Measurements from ENCODE around the gene ACSS3. TPM values are rescaled to one million over a fixed set of nuclear protein-coding genes. Genes with fewer than 3 reads are reported as not detected.
"Not testable (repeated sequence)": the region's sequence is repeated elsewhere in the genome, so short reads cannot be mapped to it uniquely, and the experiment has no call there.

The ACSS3 gene
- total and polyA plus RNA-seq, 9 of the 15 experiments (the other 6 are each of a cell fraction or from before 2014, with no cell fraction given) = 0.40 TPM; not detected in 8

- ATAC-seq; in situ Hi-C loops (cut with MboI); H3K27me3 ChIP-seq (ENCODE audit: control insufficient read depth in 2 of 2, insufficient read depth in 2 of 2, low read length in 2 of 2); H3K27ac ChIP-seq (ENCODE audit: extremely low read depth, low read depth, low read length); DNase-seq (ENCODE audit: extremely low read depth in 1 of 4, low spot score in 3 of 4); H3K36me3 ChIP-seq (ENCODE audit: control insufficient read depth, insufficient read depth, low read length); H4K20me1 ChIP-seq (replicated peaks; ENCODE audit: control insufficient read depth, insufficient read depth, low read length); H3K9ac ChIP-seq (ENCODE audit: insufficient read depth in 1 of 2, low read depth in 2 of 2, low read length in 2 of 2); H3K79me2 ChIP-seq (ENCODE audit: control insufficient read depth, insufficient read depth, low read length); POLR2A ChIA-PET; intact Hi-C loops (cut with micrococcal nuclease); H3K4me1 ChIP-seq (replicated peaks in 1 of 2; ENCODE audit: control insufficient read depth in 2 of 2, insufficient read depth in 2 of 2, low read length in 2 of 2); BruUV-seq (replicated peaks); H3K9me1 ChIP-seq (ENCODE audit: control insufficient read depth, insufficient read depth, low read length); H3K9me3 ChIP-seq (replicated peaks; ENCODE audit: control insufficient read depth, insufficient read depth, low read depth, low read length); H2AFZ ChIP-seq (ENCODE audit: low read depth, low read length); FAIRE-seq; CTCF ChIA-PET (ENCODE audit: low intra/inter-chr PET ratio); H3K4me2 ChIP-seq (ENCODE audit: insufficient read depth, low read length); H3K4me3 ChIP-seq: not testable (repeated sequence)
- WGBS (ENCODE audit: insufficient coverage, low coverage, missing lambda C conversion rate) = 3% methylated on average over 6 of the region's 6 CpGs
These were observed 122.7 kb downstream of the ACSS3 start for GRCh38 chr12:81200561-81200960.

DNA sequence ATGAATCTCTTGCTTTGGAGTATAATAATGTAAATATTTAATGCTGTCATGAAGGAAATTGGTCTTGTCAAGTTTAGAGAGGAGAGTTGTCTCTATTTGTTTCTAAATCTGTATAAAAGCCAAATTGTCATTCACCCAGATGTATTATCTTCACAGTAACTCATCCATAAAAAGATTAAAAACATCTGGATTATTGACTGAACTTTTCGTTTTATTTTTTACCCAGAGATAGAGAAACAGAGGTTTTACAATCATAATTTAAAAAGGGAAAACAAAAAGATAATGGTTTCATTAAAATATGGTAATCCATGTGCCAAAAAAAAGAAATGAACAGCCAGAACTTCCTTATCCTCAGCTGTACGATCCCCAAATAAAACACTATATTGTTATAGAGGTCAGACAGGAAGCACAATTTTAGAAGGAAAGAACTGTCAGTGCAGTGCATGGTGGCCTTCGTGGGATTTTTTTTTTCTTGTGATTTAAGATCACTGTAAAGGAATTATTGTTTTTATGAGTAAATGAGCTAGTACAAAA, 125.9 kb downstream of the ACSS3 start:
- Histone ChIP-seq H3K9me1 (ENCODE audit: control insufficient read depth, insufficient read depth, low read length) (no peaks in the 10 kb centered on the region), H2AFZ (ENCODE audit: low read depth, low read length) (no peak overlapping the region), H3K4me1 (replicated peaks in 1 of 2; ENCODE audit: control insufficient read depth in 2 of 2, insufficient read depth in 2 of 2, low read length in 2 of 2) (no peaks in the 10 kb centered on the region), H3K9me3 (replicated peaks; ENCODE audit: control insufficient read depth, insufficient read depth, low read depth, low read length) (no peaks in the 10 kb centered on the region), H3K27ac (ENCODE audit: extremely low read depth, low read depth, low read length) (no peak overlapping the region), H4K20me1 (replicated peaks; ENCODE audit: control insufficient read depth, insufficient read depth, low read length) (no peaks in the 10 kb centered on the region), H3K9ac (ENCODE audit: insufficient read depth in 1 of 2, low read depth in 2 of 2, low read length in 2 of 2) (no peak overlapping the region), H3K36me3 (ENCODE audit: control insufficient read depth, insufficient read depth, low read length) (no peaks in the 10 kb centered on the region), H3K4me3 (no peak overlapping the region), H3K79me2 (ENCODE audit: control insufficient read depth, insufficient read depth, low read length) (no peaks in the 10 kb centered on the region), H3K4me2 (ENCODE audit: insufficient read depth, low read length) (no peak overlapping the region), H3K27me3 (ENCODE audit: control insufficient read depth in 2 of 2, insufficient read depth in 2 of 2, low read length in 2 of 2) (no peaks in the 10 kb centered on the region)
- FAIRE-seq = no peak
- DNase-seq (ENCODE audit: extremely low read depth in 1 of 4, low spot score in 3 of 4) = no peak
- WGBS (ENCODE audit: insufficient coverage, low coverage, missing lambda C conversion rate) = 0% methylated on average over 3 of the region's 3 CpGs
- CTCF ChIA-PET (ENCODE audit: low intra/inter-chr PET ratio) = no interaction called here
- POLR2A ChIA-PET = no interaction called here
- intact Hi-C loops (cut with micrococcal nuclease) (no loop called here), in situ Hi-C loops (cut with MboI) (no loop called here)
- no peak for ATAC-seq
- no TSS peak for BruUV-seq (replicated peaks)
- TF ChIP-seq NR3C1 (CRISPR knock-in tag; IDR thresholded peaks at IDR 0.05) (no peak), HDAC8 (tag; IDR thresholded peaks at IDR 0.05) (no peak), ZNF785 (CRISPR knock-in tag; IDR thresholded peaks at IDR 0.05) (no peak), CEBPG (CRISPR knock-in tag; IDR thresholded peaks at IDR 0.05) (no peak), CEBPG (tag; conservative IDR thresholded peaks at IDR 0.05 in 1 of 2, IDR thresholded peaks at IDR 0.05 in 1 of 2) (no peak), BMI1 (IDR thresholded peaks at IDR 0.05; ENCODE audit: low read length) (no peak), JUND (IDR thresholded peaks at IDR 0.05; ENCODE audit: borderline replicate concordance, low read depth, low read length) (no peak), JUND (tag; IDR thresholded peaks at IDR 0.05; ENCODE audit: borderline replicate concordance, low read depth, low read length) (no peak), ZNF384 (IDR thresholded peaks at IDR 0.05; ENCODE audit: low read depth, low read length) (no peak), FOSL1 (tag; conservative IDR thresholded peaks at IDR 0.05) (no peak), HMG20B (CRISPR knock-in tag; IDR thresholded peaks at IDR 0.05) (no peak), KLF6 (CRISPR knock-in tag; IDR thresholded peaks at IDR 0.05; ENCODE audit: borderline replicate concordance) (no peak)
- TF ChIP-seq, protein P1, sequence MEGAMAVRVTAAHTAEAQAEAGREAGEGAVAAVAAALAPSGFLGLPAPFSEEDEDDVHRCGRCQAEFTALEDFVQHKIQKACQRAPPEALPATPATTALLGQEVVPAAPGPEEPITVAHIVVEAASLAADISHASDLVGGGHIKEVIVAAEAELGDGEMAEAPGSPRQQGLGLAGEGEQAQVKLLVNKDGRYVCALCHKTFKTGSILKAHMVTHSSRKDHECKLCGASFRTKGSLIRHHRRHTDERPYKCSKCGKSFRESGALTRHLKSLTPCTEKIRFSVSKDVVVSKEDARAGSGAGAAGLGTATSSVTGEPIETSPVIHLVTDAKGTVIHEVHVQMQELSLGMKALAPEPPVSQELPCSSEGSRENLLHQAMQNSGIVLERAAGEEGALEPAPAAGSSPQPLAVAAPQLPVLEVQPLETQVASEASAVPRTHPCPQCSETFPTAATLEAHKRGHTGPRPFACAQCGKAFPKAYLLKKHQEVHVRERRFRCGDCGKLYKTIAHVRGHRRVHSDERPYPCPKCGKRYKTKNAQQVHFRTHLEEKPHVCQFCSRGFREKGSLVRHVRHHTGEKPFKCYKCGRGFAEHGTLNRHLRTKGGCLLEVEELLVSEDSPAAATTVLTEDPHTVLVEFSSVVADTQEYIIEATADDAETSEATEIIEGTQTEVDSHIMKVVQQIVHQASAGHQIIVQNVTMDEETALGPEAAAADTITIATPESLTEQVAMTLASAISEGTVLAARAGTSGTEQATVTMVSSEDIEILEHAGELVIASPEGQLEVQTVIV (CRISPR knock-in tag; IDR thresholded peaks at IDR 0.05; ENCODE audit: borderline replicate concordance) = no peak
- TF ChIP-seq, protein P2, sequence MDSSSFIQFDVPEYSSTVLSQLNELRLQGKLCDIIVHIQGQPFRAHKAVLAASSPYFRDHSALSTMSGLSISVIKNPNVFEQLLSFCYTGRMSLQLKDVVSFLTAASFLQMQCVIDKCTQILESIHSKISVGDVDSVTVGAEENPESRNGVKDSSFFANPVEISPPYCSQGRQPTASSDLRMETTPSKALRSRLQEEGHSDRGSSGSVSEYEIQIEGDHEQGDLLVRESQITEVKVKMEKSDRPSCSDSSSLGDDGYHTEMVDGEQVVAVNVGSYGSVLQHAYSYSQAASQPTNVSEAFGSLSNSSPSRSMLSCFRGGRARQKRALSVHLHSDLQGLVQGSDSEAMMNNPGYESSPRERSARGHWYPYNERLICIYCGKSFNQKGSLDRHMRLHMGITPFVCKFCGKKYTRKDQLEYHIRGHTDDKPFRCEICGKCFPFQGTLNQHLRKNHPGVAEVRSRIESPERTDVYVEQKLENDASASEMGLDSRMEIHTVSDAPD (CRISPR knock-in tag; IDR thresholded peaks at IDR 0.05) = no peak

All from K562 (cell line).